ENCODE results near the gene ERBB2. TPM values are rescaled to one million over a fixed set of nuclear protein-coding genes. Genes with fewer than 3 reads are reported as not detected.

The ERBB2 gene
- total and polyA plus RNA-seq, 9 of the 15 experiments (the other 6 are each of a cell fraction or from before 2014, with no cell fraction given): 0.74 to 5.6 (median 3.3) TPM

GRCh38 chr17:39717660-39718059 is 17.8 kb downstream of the ERBB2 start:
- H3K4me3 ChIP-seq: no peak overlapping the region
- DNase-seq (ENCODE audit: extremely low read depth in 1 of 4, low spot score in 3 of 4) (no peak), ATAC-seq (no peak), FAIRE-seq (no peak)
- in situ Hi-C loops (cut with MboI) (no loop called here), intact Hi-C loops (cut with micrococcal nuclease) (no loop called here)
- no peak for TF ChIP-seq ZNF830 (CRISPR knock-in tag; IDR thresholded peaks at IDR 0.05)
- no peak for TF ChIP-seq FOSL1 (tag; conservative IDR thresholded peaks at IDR 0.05)
- TF ChIP-seq, protein P1, sequence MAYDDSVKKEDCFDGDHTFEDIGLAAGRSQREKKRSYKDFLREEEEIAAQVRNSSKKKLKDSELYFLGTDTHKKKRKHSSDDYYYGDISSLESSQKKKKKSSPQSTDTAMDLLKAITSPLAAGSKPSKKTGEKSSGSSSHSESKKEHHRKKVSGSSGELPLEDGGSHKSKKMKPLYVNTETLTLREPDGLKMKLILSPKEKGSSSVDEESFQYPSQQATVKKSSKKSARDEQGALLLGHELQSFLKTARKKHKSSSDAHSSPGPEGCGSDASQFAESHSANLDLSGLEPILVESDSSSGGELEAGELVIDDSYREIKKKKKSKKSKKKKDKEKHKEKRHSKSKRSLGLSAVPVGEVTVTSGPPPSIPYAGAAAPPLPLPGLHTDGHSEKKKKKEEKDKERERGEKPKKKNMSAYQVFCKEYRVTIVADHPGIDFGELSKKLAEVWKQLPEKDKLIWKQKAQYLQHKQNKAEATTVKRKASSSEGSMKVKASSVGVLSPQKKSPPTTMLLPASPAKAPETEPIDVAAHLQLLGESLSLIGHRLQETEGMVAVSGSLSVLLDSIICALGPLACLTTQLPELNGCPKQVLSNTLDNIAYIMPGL (CRISPR knock-in tag; IDR thresholded peaks at IDR 0.05): no peak
- no peak for TF ChIP-seq HNRNPUL1 (IDR thresholded peaks at IDR 0.05; ENCODE audit: low read length)
- POLR2A ChIA-PET: no interaction called here
- no peaks in the 10 kb centered on the region for H4K20me1 ChIP-seq (replicated peaks; ENCODE audit: control insufficient read depth, insufficient read depth, low read length)
- no peak overlapping the region for H3K4me2 ChIP-seq (ENCODE audit: insufficient read depth, low read length)
- H3K9me1 ChIP-seq (ENCODE audit: control insufficient read depth, insufficient read depth, low read length): no peaks in the 10 kb centered on the region
- no TSS peak for BruUV-seq (replicated peaks)
- H3K9me3 ChIP-seq (replicated peaks; ENCODE audit: control insufficient read depth, insufficient read depth, low read depth, low read length): no peaks in the 10 kb centered on the region
- CTCF ChIA-PET (ENCODE audit: low intra/inter-chr PET ratio): no interaction called here
- H3K36me3 ChIP-seq (ENCODE audit: control insufficient read depth, insufficient read depth, low read length): no peaks in the 10 kb centered on the region
- no peaks in the 10 kb centered on the region for H3K27me3 ChIP-seq (ENCODE audit: control insufficient read depth in 2 of 2, insufficient read depth in 2 of 2, low read length in 2 of 2)
- H2AFZ ChIP-seq (ENCODE audit: low read depth, low read length): no peak overlapping the region
- H3K4me1 ChIP-seq (replicated peaks in 1 of 2; ENCODE audit: control insufficient read depth in 2 of 2, insufficient read depth in 2 of 2, low read length in 2 of 2): peaks cover 0 to 13% of the 10 kb centered on the region in 2 experiments; a peak in 2 of 5 replicates
- no peak overlapping the region for H3K9ac ChIP-seq (ENCODE audit: insufficient read depth in 1 of 2, low read depth in 2 of 2, low read length in 2 of 2)
- no peaks in the 10 kb centered on the region for H3K79me2 ChIP-seq (ENCODE audit: control insufficient read depth, insufficient read depth, low read length)
- no peak overlapping the region for H3K27ac ChIP-seq (ENCODE audit: extremely low read depth, low read depth, low read length)
- whole genome bisulfite sequencing (ENCODE audit: insufficient coverage, low coverage, missing lambda C conversion rate): 59% methylated on average over 6 of the region's 6 CpGs
